GM12878 (cell line): Measurements from ENCODE around the gene OR6C2. TPM values are rescaled to one million over a fixed set of nuclear protein-coding genes. Genes with fewer than 3 reads are reported as not detected.

ENCODE experiments used
- ATAC-seq: fragments of 200-7000 bp; cut with Tn5 transposase; 3 replicates; pipeline ENCODE4 v1.9.1; 2020; ENCODE audit warnings: mild to moderate bottlenecking, moderate library complexity
- BruUV-seq: library from RNA; stranded (reverse); fragments of 400-500 nt; replicated peaks from 2 replicates; lab custom pipeline; 2021; lab: Mats Ljungman, UMichigan
- CTCF ChIA-PET: fragments of 300-600 bp; sonication (Branson Sonifier 250); formaldehyde crosslinking; extraction: SDS; loops from one replicate; lab custom pipeline; 2021; ENCODE audit warnings: inconsistent platforms; lab: Yijun Ruan, JAX
- POLR2A ChIA-PET: fragments of 350-600 bp; formaldehyde crosslinking; extraction: SDS; loops from one replicate; lab custom pipeline; 2021; ENCODE audit warnings: inconsistent platforms; lab: Charles Lee
- RAD21 ChIA-PET: fragments of 300-600 bp; sonication (Branson Sonifier 250); formaldehyde crosslinking; loops from one replicate; lab custom pipeline; 2023; ENCODE audit warnings: antibody characterized with exemption; ENCODE audit not compliant: unreplicated experiment; lab: Charles Lee
- SMC1A ChIA-PET: fragments of 300-600 bp; sonication (Branson Sonifier 250); formaldehyde crosslinking; loops from one replicate; lab custom pipeline; 2023; ENCODE audit not compliant: unreplicated experiment, uncharacterized antibody; lab: Charles Lee
- DNase-seq: peaks from one replicate; pipeline ENCODE4 v3.0.0-alpha.2; 2011; ENCODE audit warnings: low read depth, low spot score
- FAIRE-seq: peaks from 3 replicates; lab custom pipeline; 2011; peaks lifted over from hg19 to GRCh38; lab: Jason Lieb, UNC
- H2AFZ ChIP-seq: 2 replicates; pipeline ENCODE4 v1.6.0; 2011; ENCODE audit warnings: low read depth, low read length, control low read depth; ENCODE audit not compliant: control insufficient read depth
- H3K27ac ChIP-seq: 2 replicates; pipeline ENCODE4 v1.5.1; 2011; ENCODE audit warnings: control low read depth; ENCODE audit not compliant: control insufficient read depth, insufficient read depth
- H3K27me3 ChIP-seq, 2 experiments: replicated peaks in 1 of 2; 2 replicates each; pipeline versions ENCODE4 v1.6.0 to v1.6.1; 2011; ENCODE audit warnings: low read length in 1 of 2; ENCODE audit not compliant: control insufficient read depth in 2 of 2, insufficient read depth in 2 of 2
- H3K36me3 ChIP-seq, 2 experiments: 2 replicates each; pipeline ENCODE4 v1.5.1; 2011; ENCODE audit warnings: low read length in 1 of 2; ENCODE audit not compliant: control insufficient read depth in 2 of 2, insufficient read depth in 2 of 2
- H3K4me1 ChIP-seq: 2 replicates; pipeline ENCODE4 v1.6.1; 2011; ENCODE audit warnings: mild to moderate bottlenecking, low read length, moderate library complexity, mixed read lengths; ENCODE audit not compliant: control insufficient read depth, insufficient read depth
- H3K4me2 ChIP-seq: 2 replicates; pipeline ENCODE4 v1.6.0; 2011; ENCODE audit warnings: control low read depth; ENCODE audit not compliant: control insufficient read depth, insufficient read depth
- H3K4me3 ChIP-seq: fragments of 200-600 bp; sonication (generic); 2 replicates; pipeline ENCODE4 v1.5.1; 2016
- H3K79me2 ChIP-seq: 2 replicates; pipeline ENCODE4 v1.6.0; 2011; ENCODE audit warnings: low read length; ENCODE audit not compliant: control insufficient read depth, insufficient read depth
- H3K9ac ChIP-seq: 2 replicates; pipeline ENCODE4 v1.8.0; 2011; ENCODE audit warnings: low read length, control low read depth, mixed read lengths; ENCODE audit not compliant: control insufficient read depth, insufficient read depth
- H3K9me3 ChIP-seq: replicated peaks from 3 replicates; pipeline ENCODE4 v1.5.1; 2011; ENCODE audit warnings: mild to moderate bottlenecking, low read length; ENCODE audit not compliant: control insufficient read depth, insufficient read depth
- H4K20me1 ChIP-seq: 2 replicates; pipeline ENCODE4 v1.6.0; 2011; ENCODE audit not compliant: control insufficient read depth, insufficient read depth
- ASH2L ChIP-seq: fragments of 300-600, 200-600 bp; sonication (generic); IDR thresholded peaks from 2 replicates; pipeline ENCODE4 v1.6.1; 2017; ENCODE audit warnings: low read depth, mild to moderate bottlenecking, borderline replicate concordance
- EP300 ChIP-seq, 2 experiments: fragments of 150-350 bp in 1 of 2; IDR thresholded peaks; 2 replicates each; pipeline ENCODE4 v1.6.1; 2011 to 2012; ENCODE audit warnings: low read depth in 2 of 2, low read length in 2 of 2, borderline replicate concordance in 1 of 2, improper control_type of control experiment in 1 of 2, inconsistent platforms in 1 of 2; ENCODE audit not compliant: control insufficient read depth in 1 of 2
- ETV6 ChIP-seq, 2 experiments: fragments of 450-650 bp in 1 of 2; IDR thresholded peaks in 1 of 2; conservative IDR thresholded peaks in 1 of 2; 2 replicates each; pipeline ENCODE4 v1.6.1; 2014; ENCODE audit warnings: antibody characterized with exemption in 1 of 2, borderline replicate concordance in 1 of 2, low read depth in 1 of 2, mild to moderate bottlenecking in 1 of 2, moderate library complexity in 1 of 2
- IRF4 ChIP-seq: IDR thresholded peaks from 2 replicates; pipeline ENCODE4 v1.6.1; 2011; ENCODE audit warnings: low read depth, low read length
- JUNB ChIP-seq: IDR thresholded peaks from 2 replicates; pipeline ENCODE4 v1.6.1; 2016; ENCODE audit warnings: antibody characterized with exemption, mild to moderate bottlenecking
- MEF2A ChIP-seq: IDR thresholded peaks from 2 replicates; pipeline ENCODE4 v1.6.1; 2011; ENCODE audit warnings: low read depth, mild to moderate bottlenecking, low read length, moderate library complexity; ENCODE audit not compliant: insufficient read depth
- MEF2B ChIP-seq: fragments of 450-650 bp; IDR thresholded peaks from 2 replicates; pipeline ENCODE4 v1.6.1; 2018; ENCODE audit warnings: mild to moderate bottlenecking, moderate library complexity; ENCODE audit not compliant: partially characterized antibody, poor library complexity, severe bottlenecking
- MXI1 ChIP-seq: fragments of 150-350 bp; IDR thresholded peaks from 2 replicates; pipeline ENCODE4 v1.6.1; 2011; ENCODE audit warnings: low read depth, mild to moderate bottlenecking, inconsistent platforms, low read length, improper control_type of control experiment
- PAX5 ChIP-seq: IDR thresholded peaks from 2 replicates; pipeline ENCODE4 v1.6.1; 2011; ENCODE audit warnings: low read depth, low read length, borderline replicate concordance
- SIN3A ChIP-seq: IDR thresholded peaks from 2 replicates; pipeline ENCODE4 v1.6.1; 2012; ENCODE audit warnings: low read depth, low read length, improper control_type of control experiment
- SIX5 ChIP-seq: IDR thresholded peaks from 2 replicates; pipeline ENCODE4 v1.6.1; 2011; ENCODE audit warnings: mild to moderate bottlenecking, low read depth, low read length, moderate library complexity; ENCODE audit not compliant: severe bottlenecking
- SMAD5 ChIP-seq: IDR thresholded peaks from 2 replicates; pipeline ENCODE4 v1.6.1; 2016; ENCODE audit warnings: antibody characterized with exemption, low read depth
- SPI1 ChIP-seq: IDR thresholded peaks from 2 replicates; pipeline ENCODE4 v1.6.1; 2011; ENCODE audit warnings: low read depth, mild to moderate bottlenecking, low read length, moderate library complexity, borderline replicate concordance; ENCODE audit not compliant: insufficient read depth
- STAT1 ChIP-seq: fragments of 450-650 bp; conservative IDR thresholded peaks from 2 replicates; pipeline ENCODE4 v1.6.1; 2014; ENCODE audit warnings: antibody characterized with exemption, mild to moderate bottlenecking
- WGBS: methylation state at CpG from one replicate; pipeline ENCODE4 v1.1.6; 2016; ENCODE audit warnings: low lambda C conversion rate; ENCODE audit not compliant: insufficient replicate concordance, insufficient coverage; ENCODE audit errors: missing lambda C conversion rate; 5-methylcytosine and 5-hydroxymethylcytosine counted together
- in situ Hi-C: fragments of 300-500 bp; cut with MboI; formaldehyde crosslinking; loops from 9 replicates; pipeline ENCODE4 v1.14.3; 2018; ENCODE audit warnings: mixed read lengths
- intact Hi-C: fragments of 100-400 bp; cut with micrococcal nuclease; formaldehyde crosslinking; loops from one replicate; pipeline ENCODE4 v1.14.2; 2022; ENCODE audit not compliant: unreplicated experiment
- polyA plus RNA-seq, 11 experiments: library from polyadenylated mRNA; depleted of rRNA in 4 of 11; unstranded in 6 of 11; stranded (reverse) in 5 of 11; fragments of >200 nt; fragmentation: Nextera tagmentation in 4 of 11; fragmentation: Illumina TruSeq in 1 of 11; extraction: Ambion mirVana in 4 of 11; extraction: Trizol in 1 of 11; gene quantifications; 1 replicate in 1 of 11; 2 replicates in 10 of 11; pipeline versions ENCODE4 v1.2.1 to v1.2.3, GENCODE V29; 2011 to 2016; ENCODE audit warnings: inconsistent platforms in 2 of 11, missing spikeins in 2 of 11, low read depth in 1 of 11
- total RNA-seq, 4 experiments: library from RNA; depleted of rRNA in 3 of 4; stranded (reverse); fragments of >200 nt in 3 of 4; fragmentation: Illumina TruSeq in 1 of 4; extraction: Trizol in 1 of 4; gene quantifications; 2 replicates each; pipeline versions ENCODE4 v1.2.1 to v1.2.3, GENCODE V29; 2013 to 2021
- TF ChIP-seq, protein P1 (sequence below): fragments of 450-650 bp; IDR thresholded peaks from 2 replicates; pipeline ENCODE4 v1.6.1; 2014; ENCODE audit warnings: mild to moderate bottlenecking
- TF ChIP-seq, protein P2 (sequence below): fragments of 450-650 bp; IDR thresholded peaks from 2 replicates; pipeline ENCODE4 v1.6.1; 2018; ENCODE audit warnings: borderline replicate concordance, mild to moderate bottlenecking; ENCODE audit not compliant: partially characterized antibody
- TF ChIP-seq, protein P3 (sequence below): fragments of 450-650 bp; IDR thresholded peaks from 2 replicates; pipeline ENCODE4 v1.6.1; 2016; ENCODE audit warnings: mild to moderate bottlenecking
- TF ChIP-seq, protein P4 (sequence below): IDR thresholded peaks from 2 replicates; pipeline ENCODE4 v1.6.1; 2011; ENCODE audit warnings: borderline replicate concordance, low read depth, mild to moderate bottlenecking, moderate library complexity, mixed read lengths, low read length; ENCODE audit not compliant: insufficient read depth; ENCODE audit errors: extremely low read length

The OR6C2 gene
- total and polyA plus RNA-seq, 10 of the 15 experiments (the other 5 are each of a cell fraction or from before 2014, with no cell fraction given): not detected

DNA sequence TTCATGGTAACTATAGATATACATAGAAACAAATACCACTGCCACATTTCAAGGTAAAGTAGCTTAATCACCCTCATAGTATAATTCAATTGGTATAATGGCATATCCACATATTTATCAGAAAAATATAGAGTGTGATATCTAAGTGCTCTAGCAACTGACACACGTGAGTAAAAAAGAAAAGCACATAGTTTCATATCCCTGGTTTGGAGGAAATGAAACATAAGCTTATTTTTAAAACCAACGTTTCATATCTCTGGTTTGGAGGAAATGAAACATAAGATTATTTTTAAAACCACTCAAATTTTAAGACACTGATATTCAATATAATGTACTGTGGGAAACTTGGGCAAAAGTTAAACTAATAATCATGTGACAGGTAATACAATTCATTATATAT, 24.0 kb downstream of the OR6C2 start:
- Histone ChIP-seq H3K4me3 (no peak overlapping the region), H3K9ac (no peak overlapping the region), H3K4me2 (no peak overlapping the region), H3K79me2 (no peaks in the 10 kb centered on the region), H4K20me1 (no peaks in the 10 kb centered on the region), H3K9me3 (no peaks in the 10 kb centered on the region), H3K36me3 (no peaks in the 10 kb centered on the region), H2AFZ (no peak overlapping the region), H3K27me3 (no peaks in the 10 kb centered on the region), H3K27ac (no peak overlapping the region), H3K4me1 (peaks cover 7% of the 10 kb centered on the region; the same call in 1 of the 2 replicates)
- ChIA-PET RAD21 (no interaction called here), CTCF (no interaction called here), POLR2A (no interaction called here), SMC1A (interaction anchor here (0.7 kb wide), 1 partner anchor 30 kb away, joined by 3 read pairs; no protein-coding TSS in a partner anchor)
- in situ Hi-C loops (no loop called here), intact Hi-C loops (no loop called here)
- no TSS peak for BruUV-seq
- FAIRE-seq: no peak
- WGBS: 0% methylated on average over 2 of the region's 2 CpGs
- ATAC-seq: peak; percentile 36; the same call in 1 of the 3 replicates
- no peak for DNase-seq
- TF ChIP-seq PAX5 (no peak), MXI1 (no peak), IRF4 (no peak), EP300 (IDR thresholded peaks at IDR 0.05; ENCODE audit: borderline replicate concordance in 1 of 2, control insufficient read depth in 1 of 2, low read depth in 2 of 2, low read length in 2 of 2) (no peak), JUNB (0 out of 2 replicates have a peak, but pooled peaks have one; percentile 16), ETV6 (conservative IDR thresholded peaks at IDR 0.05 in 1 of 2, IDR thresholded peaks at IDR 0.05 in 1 of 2; ENCODE audit: borderline replicate concordance in 1 of 2, low read depth in 1 of 2) (peak in 1 of 2 experiments; percentile 70; a peak in 1 of 4 replicates), MEF2B (no peak), SIX5 (no peak), SPI1 (0 out of 2 replicates have a peak, but pooled peaks have one; percentile 24), STAT1 (no peak), SMAD5 (no peak), SIN3A (no peak), MEF2A (0 out of 2 replicates have a peak, but pooled peaks have one; percentile 30), ASH2L (no peak)
- TF ChIP-seq, protein P1, sequence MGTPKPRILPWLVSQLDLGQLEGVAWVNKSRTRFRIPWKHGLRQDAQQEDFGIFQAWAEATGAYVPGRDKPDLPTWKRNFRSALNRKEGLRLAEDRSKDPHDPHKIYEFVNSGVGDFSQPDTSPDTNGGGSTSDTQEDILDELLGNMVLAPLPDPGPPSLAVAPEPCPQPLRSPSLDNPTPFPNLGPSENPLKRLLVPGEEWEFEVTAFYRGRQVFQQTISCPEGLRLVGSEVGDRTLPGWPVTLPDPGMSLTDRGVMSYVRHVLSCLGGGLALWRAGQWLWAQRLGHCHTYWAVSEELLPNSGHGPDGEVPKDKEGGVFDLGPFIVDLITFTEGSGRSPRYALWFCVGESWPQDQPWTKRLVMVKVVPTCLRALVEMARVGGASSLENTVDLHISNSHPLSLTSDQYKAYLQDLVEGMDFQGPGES: no peak
- TF ChIP-seq, protein P2, sequence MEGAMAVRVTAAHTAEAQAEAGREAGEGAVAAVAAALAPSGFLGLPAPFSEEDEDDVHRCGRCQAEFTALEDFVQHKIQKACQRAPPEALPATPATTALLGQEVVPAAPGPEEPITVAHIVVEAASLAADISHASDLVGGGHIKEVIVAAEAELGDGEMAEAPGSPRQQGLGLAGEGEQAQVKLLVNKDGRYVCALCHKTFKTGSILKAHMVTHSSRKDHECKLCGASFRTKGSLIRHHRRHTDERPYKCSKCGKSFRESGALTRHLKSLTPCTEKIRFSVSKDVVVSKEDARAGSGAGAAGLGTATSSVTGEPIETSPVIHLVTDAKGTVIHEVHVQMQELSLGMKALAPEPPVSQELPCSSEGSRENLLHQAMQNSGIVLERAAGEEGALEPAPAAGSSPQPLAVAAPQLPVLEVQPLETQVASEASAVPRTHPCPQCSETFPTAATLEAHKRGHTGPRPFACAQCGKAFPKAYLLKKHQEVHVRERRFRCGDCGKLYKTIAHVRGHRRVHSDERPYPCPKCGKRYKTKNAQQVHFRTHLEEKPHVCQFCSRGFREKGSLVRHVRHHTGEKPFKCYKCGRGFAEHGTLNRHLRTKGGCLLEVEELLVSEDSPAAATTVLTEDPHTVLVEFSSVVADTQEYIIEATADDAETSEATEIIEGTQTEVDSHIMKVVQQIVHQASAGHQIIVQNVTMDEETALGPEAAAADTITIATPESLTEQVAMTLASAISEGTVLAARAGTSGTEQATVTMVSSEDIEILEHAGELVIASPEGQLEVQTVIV: no peak
- TF ChIP-seq, protein P3, sequence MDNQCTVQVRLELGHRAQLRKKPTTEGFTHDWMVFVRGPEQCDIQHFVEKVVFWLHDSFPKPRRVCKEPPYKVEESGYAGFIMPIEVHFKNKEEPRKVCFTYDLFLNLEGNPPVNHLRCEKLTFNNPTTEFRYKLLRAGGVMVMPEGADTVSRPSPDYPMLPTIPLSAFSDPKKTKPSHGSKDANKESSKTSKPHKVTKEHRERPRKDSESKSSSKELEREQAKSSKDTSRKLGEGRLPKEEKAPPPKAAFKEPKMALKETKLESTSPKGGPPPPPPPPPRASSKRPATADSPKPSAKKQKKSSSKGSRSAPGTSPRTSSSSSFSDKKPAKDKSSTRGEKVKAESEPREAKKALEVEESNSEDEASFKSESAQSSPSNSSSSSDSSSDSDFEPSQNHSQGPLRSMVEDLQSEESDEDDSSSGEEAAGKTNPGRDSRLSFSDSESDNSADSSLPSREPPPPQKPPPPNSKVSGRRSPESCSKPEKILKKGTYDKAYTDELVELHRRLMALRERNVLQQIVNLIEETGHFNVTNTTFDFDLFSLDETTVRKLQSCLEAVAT: no peak
- TF ChIP-seq, protein P4, sequence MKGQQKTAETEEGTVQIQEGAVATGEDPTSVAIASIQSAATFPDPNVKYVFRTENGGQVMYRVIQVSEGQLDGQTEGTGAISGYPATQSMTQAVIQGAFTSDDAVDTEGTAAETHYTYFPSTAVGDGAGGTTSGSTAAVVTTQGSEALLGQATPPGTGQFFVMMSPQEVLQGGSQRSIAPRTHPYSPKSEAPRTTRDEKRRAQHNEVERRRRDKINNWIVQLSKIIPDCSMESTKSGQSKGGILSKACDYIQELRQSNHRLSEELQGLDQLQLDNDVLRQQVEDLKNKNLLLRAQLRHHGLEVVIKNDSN: no peak
